IMR-90 (cell line): ENCODE data around the gene BCL11A.

Source experiments
- MXI1 ChIP-seq: IDR thresholded peaks from 2 replicates; pipeline ENCODE4 v1.6.1; 2012; ENCODE audit warnings: low read depth, mild to moderate bottlenecking, low read length, moderate library complexity, borderline replicate concordance
- POLR2A ChIP-seq: IDR thresholded peaks from 2 replicates; pipeline ENCODE4 v1.6.1; 2012; ENCODE audit warnings: mild to moderate bottlenecking, low read depth, low read length
- RCOR1 ChIP-seq: IDR thresholded peaks from 2 replicates; pipeline ENCODE4 v1.6.1; 2012; ENCODE audit warnings: mild to moderate bottlenecking, low read length, improper control_type of control experiment; ENCODE audit not compliant: insufficient replicate concordance
- TF ChIP-seq, protein P1 (sequence below): conservative IDR thresholded peaks from 2 replicates; pipeline ENCODE4 v1.5.1; 2012; ENCODE audit warnings: mild to moderate bottlenecking, low read depth, low read length, improper control_type of control experiment
- TF ChIP-seq, protein P2 (sequence below): fragments of 150-350 bp; IDR thresholded peaks from 2 replicates; pipeline ENCODE4 v1.6.1; 2016; ENCODE audit warnings: low read depth, mild to moderate bottlenecking, low read length, moderate library complexity, borderline replicate concordance

DNA sequence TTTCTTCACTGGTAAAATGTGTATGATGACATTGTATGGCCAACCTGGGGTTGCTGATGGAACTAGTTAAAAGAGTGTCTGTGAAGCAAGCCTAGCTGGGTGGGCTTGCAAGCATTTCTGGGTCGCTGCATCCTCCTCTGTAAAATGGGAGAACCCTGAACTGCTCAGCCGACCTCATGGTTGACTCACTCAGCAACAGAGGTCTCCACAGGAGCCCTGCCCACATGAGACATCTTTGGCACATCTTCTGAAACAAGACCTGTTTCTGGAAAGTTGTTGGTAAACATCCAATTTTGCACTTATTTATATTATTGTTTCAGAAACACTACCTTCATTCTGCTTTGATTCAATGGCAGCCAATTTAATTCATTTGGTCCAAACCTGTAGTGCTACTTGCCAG lies 52.6 kb downstream of the BCL11A start:
- TF ChIP-seq RCOR1 (no peak), POLR2A (no peak), MXI1 (no peak)
- TF ChIP-seq, protein P1, sequence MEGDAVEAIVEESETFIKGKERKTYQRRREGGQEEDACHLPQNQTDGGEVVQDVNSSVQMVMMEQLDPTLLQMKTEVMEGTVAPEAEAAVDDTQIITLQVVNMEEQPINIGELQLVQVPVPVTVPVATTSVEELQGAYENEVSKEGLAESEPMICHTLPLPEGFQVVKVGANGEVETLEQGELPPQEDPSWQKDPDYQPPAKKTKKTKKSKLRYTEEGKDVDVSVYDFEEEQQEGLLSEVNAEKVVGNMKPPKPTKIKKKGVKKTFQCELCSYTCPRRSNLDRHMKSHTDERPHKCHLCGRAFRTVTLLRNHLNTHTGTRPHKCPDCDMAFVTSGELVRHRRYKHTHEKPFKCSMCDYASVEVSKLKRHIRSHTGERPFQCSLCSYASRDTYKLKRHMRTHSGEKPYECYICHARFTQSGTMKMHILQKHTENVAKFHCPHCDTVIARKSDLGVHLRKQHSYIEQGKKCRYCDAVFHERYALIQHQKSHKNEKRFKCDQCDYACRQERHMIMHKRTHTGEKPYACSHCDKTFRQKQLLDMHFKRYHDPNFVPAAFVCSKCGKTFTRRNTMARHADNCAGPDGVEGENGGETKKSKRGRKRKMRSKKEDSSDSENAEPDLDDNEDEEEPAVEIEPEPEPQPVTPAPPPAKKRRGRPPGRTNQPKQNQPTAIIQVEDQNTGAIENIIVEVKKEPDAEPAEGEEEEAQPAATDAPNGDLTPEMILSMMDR: no peak
- TF ChIP-seq, protein P2, sequence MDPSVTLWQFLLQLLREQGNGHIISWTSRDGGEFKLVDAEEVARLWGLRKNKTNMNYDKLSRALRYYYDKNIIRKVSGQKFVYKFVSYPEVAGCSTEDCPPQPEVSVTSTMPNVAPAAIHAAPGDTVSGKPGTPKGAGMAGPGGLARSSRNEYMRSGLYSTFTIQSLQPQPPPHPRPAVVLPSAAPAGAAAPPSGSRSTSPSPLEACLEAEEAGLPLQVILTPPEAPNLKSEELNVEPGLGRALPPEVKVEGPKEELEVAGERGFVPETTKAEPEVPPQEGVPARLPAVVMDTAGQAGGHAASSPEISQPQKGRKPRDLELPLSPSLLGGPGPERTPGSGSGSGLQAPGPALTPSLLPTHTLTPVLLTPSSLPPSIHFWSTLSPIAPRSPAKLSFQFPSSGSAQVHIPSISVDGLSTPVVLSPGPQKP: no peak
